Stomach (tissue), 9 donors: ENCODE data around the gene NFIL3. TPM values are rescaled to one million over a fixed set of nuclear protein-coding genes. Genes with fewer than 3 reads are reported as not detected.
"Not testable (repeated sequence)": the region's sequence is repeated elsewhere in the genome, so short reads cannot be mapped to it uniquely, and the experiment has no call there.

Experiments used
- DNase-seq, 2 donors: peaks; one replicate each; pipeline versions ENCODE4 v3.0.0 to v3.0.0-alpha.2; 2013 to 2019
- H3K27ac ChIP-seq, 5 donors: fragments of 200-600 bp in 4 of 5; sonication (generic) in 4 of 5; one replicate each; pipeline ENCODE4 v1.5.1; 2013 to 2019; ENCODE audit warnings: mild to moderate bottlenecking in 1 of 5, moderate library complexity in 1 of 5
- H3K27me3 ChIP-seq, 3 donors: fragments of 200-600 bp; sonication (generic); one replicate each; pipeline ENCODE4 v1.5.1; 2017 to 2019; ENCODE audit warnings: mixed run types in 1 of 3
- H3K36me3 ChIP-seq, 4 donors: fragments of 200-600 bp; sonication (generic); 1 replicate in 3 of 4; 2 replicates in 1 of 4; pipeline ENCODE4 v1.5.1; 2016 to 2019
- H3K4me1 ChIP-seq, 4 donors: fragments of 200-600 bp; sonication (generic); one replicate each; pipeline ENCODE4 v1.5.1; 2016 to 2019
- H3K4me3 ChIP-seq, 4 donors: fragments of 200-600 bp; sonication (generic) in 3 of 4; one replicate each; pipeline ENCODE4 v1.5.1; 2016 to 2019; ENCODE audit warnings: mild to moderate bottlenecking in 1 of 4
- H3K9me3 ChIP-seq, 4 donors: fragments of 200-600 bp; sonication (generic); one replicate each; pipeline ENCODE4 v1.5.1; 2016 to 2019
- CTCF ChIP-seq, 7 experiments: fragments of 450-650 bp in 4 of 7; fragments of 200-600 bp in 3 of 7; sonication (generic) in 3 of 7; IDR thresholded peaks; one replicate each; pipeline ENCODE4 v1.5.1; 2016 to 2019; ENCODE audit warnings: antibody characterized with exemption in 7 of 7, control low read depth in 2 of 7, mild to moderate bottlenecking in 1 of 7
- EP300 ChIP-seq: sonication (generic); formaldehyde crosslinking; IDR thresholded peaks from one replicate; pipeline ENCODE4 v1.6.1; 2017; ENCODE audit warnings: antibody characterized with exemption
- POLR2A ChIP-seq, 4 donors: fragments of 450-650 bp; IDR thresholded peaks; one replicate each; pipeline ENCODE4 v1.6.1; 2016; ENCODE audit warnings: antibody characterized with exemption in 4 of 4, control low read depth in 2 of 4, mild to moderate bottlenecking in 1 of 4, moderate library complexity in 1 of 4
- POLR2AphosphoS5 ChIP-seq, 3 donors: sonication (generic); formaldehyde crosslinking; IDR thresholded peaks; one replicate each; pipeline ENCODE4 v1.6.1; 2016; ENCODE audit warnings: antibody characterized with exemption in 3 of 3
- WGBS, 5 donors: extraction: QIAGEN DNeasy Blood & Tissue Kit in 3 of 5; methylation state at CpG; one replicate each; pipeline versions ENCODE4 v1.1.5 to v1.1.7; 2013 to 2018; 5-methylcytosine and 5-hydroxymethylcytosine counted together
- intact Hi-C: fragments of 100-400 bp; cut with DNase I; formaldehyde crosslinking; loops from one replicate; pipeline ENCODE4 v1.15.1; 2023; ENCODE audit warnings: low total_unique reads
- polyA plus RNA-seq, 3 donors: library from polyadenylated mRNA; stranded (reverse); fragments of 200-250 nt; gene quantifications; one replicate each; pipeline ENCODE4 v1.2.3, GENCODE V29; 2013
- total RNA-seq, 5 donors: library from RNA; depleted of rRNA; stranded (reverse); fragments of >200 nt; gene quantifications; one replicate each; pipeline versions ENCODE4 v1.1.0 to v1.2.3, GENCODE V29; 2014 to 2016
- donor health status: healthy with polysubstance abuse.
- donor health status: Bipolar disorder and iron deficiency.
- donor health status: healthy.

The NFIL3 gene
- total and polyA plus RNA-seq, 8 donors = 8.0 to 39.7 (median 21.2) TPM; not detected in 1

DNA sequence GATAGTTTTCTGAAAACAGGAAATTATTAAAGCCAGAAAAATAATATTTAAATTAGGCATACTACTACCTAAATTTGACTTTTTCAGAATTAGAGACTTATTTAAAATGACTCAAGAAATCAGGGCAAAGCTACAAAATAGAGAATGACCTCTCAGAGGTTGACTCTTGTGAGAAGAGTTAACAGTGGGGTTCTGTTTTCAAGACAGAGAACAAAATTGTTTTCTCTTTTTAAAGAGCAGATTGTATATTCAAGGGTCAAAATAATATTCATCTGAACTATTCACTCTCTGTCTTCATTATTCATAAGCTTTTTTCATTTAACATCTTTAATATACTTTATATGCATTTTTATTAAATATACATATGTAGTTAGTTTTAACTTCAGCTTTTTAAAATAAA, 40.1 kb downstream of the NFIL3 start:
- no peak for DNase-seq
- peaks cover 0 to 11% (median 4%) of the 10 kb centered on the region in 4 donors for H3K4me1 ChIP-seq
- no peak overlapping the region for H3K4me3 ChIP-seq
- no peaks in the 10 kb centered on the region for H3K9me3 ChIP-seq
- H3K27me3 ChIP-seq = no peaks in the 10 kb centered on the region
- no peaks in the 10 kb centered on the region for H3K36me3 ChIP-seq
- intact Hi-C loops = no loop called here
- TF ChIP-seq POLR2A (IDR thresholded peaks at IDR 0.05) (no peak), CTCF (IDR thresholded peaks at IDR 0.05) (no peak), EP300 (no peak), POLR2AphosphoS5 (IDR thresholded peaks at IDR 0.05) (no peak)
- no peak overlapping the region for H3K27ac ChIP-seq

GRCh38 chr9:91382298-91382697, 41.3 kb downstream of the NFIL3 start:
- Histone ChIP-seq H3K36me3 (no peaks in the 10 kb centered on the region), H3K27me3 (no peaks in the 10 kb centered on the region), H3K27ac (no peak overlapping the region), H3K4me1 (peaks cover 0 to 12% (median 6%) of the 10 kb centered on the region in 4 donors), H3K9me3 (no peaks in the 10 kb centered on the region), H3K4me3 (no peak overlapping the region)
- WGBS, 5 donors = 90 to 98% (median 94%) methylated on average over 4 of the region's 4 CpGs
- TF ChIP-seq POLR2AphosphoS5 (IDR thresholded peaks at IDR 0.05) (no peak), POLR2A (IDR thresholded peaks at IDR 0.05) (no peak), EP300 (no peak), CTCF (IDR thresholded peaks at IDR 0.05) (no peak)
- DNase-seq = no peak
- intact Hi-C loops = no loop called here

DNA sequence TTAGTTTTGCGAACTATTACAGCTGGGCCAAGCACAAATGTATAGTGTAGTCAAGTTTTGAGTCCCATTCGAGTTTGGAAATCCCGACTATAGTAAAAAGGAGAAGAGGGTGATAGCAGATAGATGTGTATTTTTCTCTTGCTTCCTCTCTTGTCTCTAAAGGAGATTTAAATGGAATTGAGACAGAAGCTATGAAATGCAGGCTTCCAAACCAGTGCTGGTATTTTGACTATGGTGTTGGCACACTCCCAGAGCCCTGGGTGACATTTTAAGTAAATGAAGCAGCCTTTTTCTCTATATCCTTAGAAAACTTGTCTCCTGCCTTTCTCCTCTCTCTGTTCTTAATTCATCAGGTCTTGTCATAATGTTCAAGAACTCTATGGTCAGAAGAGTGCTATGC, 44.2 kb downstream of the NFIL3 start:
- WGBS, 5 donors = 43 to 52% (median 49%) methylated on average over 3 of the region's 3 CpGs
- no peak for DNase-seq
- Histone ChIP-seq H3K4me1 (peaks cover 0 to 16% (median 6%) of the 10 kb centered on the region in 4 donors), H3K4me3 (no peak overlapping the region), H3K9me3 (no peaks in the 10 kb centered on the region), H3K36me3 (no peaks in the 10 kb centered on the region), H3K27ac (no peak overlapping the region), H3K27me3 (no peaks in the 10 kb centered on the region)
- intact Hi-C loops = no loop called here
- TF ChIP-seq CTCF (IDR thresholded peaks at IDR 0.05) (no peak), POLR2A (IDR thresholded peaks at IDR 0.05) (no peak), EP300 (no peak), POLR2AphosphoS5 (IDR thresholded peaks at IDR 0.05) (no peak)

GRCh38 chr9:91378695-91379127, 44.9 kb downstream of the NFIL3 start:
- H3K27ac ChIP-seq = no peak overlapping the region
- H3K27me3 ChIP-seq = no peaks in the 10 kb centered on the region
- H3K9me3 ChIP-seq = no peaks in the 10 kb centered on the region
- intact Hi-C loops = no loop called here
- H3K4me1 ChIP-seq = peaks cover 0 to 16% (median 6%) of the 10 kb centered on the region in 4 donors
- no peak overlapping the region for H3K4me3 ChIP-seq
- no peak for DNase-seq
- 37 to 66% (median 53%) methylated on average over 2 of the region's 2 CpGs for WGBS, 5 donors
- no peaks in the 10 kb centered on the region for H3K36me3 ChIP-seq
- TF ChIP-seq POLR2A (IDR thresholded peaks at IDR 0.05) = no peak
- no peak for TF ChIP-seq EP300
- TF ChIP-seq CTCF (IDR thresholded peaks at IDR 0.05) = no peak
- TF ChIP-seq POLR2AphosphoS5 (IDR thresholded peaks at IDR 0.05) = no peak

DNA sequence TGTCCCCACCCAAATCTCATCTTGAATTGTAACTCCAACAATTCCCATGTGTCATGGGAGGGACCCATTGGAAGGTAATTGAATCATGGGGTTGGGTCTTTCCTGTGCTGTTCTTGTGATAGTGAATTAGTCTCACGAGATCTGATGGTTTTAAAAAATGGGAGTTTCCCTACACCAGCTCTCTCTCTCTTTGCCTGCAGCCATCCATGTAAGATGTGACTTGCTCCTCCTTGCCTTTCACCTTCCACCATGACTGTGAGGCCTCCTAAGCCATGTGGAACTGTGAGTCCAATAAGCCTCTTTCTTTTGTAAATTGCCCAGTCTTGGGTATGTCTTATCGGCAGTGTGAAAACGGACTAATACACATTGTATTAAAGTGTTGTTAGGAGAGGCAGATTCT, 45.6 kb downstream of the NFIL3 start:
- H3K4me3 ChIP-seq, H3K27ac ChIP-seq, H3K9me3 ChIP-seq, H3K36me3 ChIP-seq, intact Hi-C loops, H3K27me3 ChIP-seq, DNase-seq: not testable (repeated sequence)
- peaks cover 0 to 16% (median 6%) of the 10 kb centered on the region in 4 donors for H3K4me1 ChIP-seq
- WGBS, 5 donors = 95 to 99% (median 97%) methylated on average over 3 of the region's 3 CpGs
